ENCODE measurements around the gene C9orf85. TPM values are rescaled to one million over a fixed set of nuclear protein-coding genes. Genes with fewer than 3 reads are reported as not detected.
A peak's percentile ranks its signal among the peaks of the same experiment; 100 is the strongest.

The C9orf85 gene
- total RNA-seq, 2 donors from 2014 or later: 12.2 to 12.5 TPM

DNA sequence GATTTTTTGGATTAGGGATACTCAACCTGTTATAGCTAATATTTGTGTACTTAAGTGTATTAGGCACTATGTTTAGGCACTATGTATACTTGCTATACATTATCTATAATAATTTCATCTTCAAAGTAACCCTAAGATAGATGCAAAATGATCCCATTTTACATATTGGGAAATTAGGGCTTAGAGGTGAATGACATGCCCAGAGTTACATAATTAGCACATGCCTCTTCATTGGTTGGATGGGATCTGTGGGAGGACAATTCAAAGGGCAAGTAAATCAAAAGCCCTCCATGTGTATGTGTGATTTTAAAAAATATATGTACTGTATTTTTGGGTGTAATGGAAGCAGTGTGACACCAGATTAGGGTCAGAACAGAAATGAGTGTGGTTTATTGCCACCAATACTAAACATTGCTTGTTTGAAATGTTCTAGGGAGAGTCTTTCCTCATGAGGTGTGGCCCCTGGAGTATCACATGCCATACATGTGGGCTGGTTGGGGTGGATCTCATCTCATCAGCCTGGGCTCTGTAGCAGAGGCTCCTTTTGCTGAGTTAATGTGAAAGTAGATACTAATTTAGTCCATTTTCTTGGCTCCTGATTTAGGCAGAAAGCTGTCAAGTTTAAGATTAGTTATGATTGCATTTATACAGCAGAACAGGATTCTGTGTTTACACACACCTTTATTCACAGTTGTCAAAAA, 5.5 kb downstream of the C9orf85 start:
- TF ChIP-seq, protein P1, sequence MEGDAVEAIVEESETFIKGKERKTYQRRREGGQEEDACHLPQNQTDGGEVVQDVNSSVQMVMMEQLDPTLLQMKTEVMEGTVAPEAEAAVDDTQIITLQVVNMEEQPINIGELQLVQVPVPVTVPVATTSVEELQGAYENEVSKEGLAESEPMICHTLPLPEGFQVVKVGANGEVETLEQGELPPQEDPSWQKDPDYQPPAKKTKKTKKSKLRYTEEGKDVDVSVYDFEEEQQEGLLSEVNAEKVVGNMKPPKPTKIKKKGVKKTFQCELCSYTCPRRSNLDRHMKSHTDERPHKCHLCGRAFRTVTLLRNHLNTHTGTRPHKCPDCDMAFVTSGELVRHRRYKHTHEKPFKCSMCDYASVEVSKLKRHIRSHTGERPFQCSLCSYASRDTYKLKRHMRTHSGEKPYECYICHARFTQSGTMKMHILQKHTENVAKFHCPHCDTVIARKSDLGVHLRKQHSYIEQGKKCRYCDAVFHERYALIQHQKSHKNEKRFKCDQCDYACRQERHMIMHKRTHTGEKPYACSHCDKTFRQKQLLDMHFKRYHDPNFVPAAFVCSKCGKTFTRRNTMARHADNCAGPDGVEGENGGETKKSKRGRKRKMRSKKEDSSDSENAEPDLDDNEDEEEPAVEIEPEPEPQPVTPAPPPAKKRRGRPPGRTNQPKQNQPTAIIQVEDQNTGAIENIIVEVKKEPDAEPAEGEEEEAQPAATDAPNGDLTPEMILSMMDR (IDR thresholded peaks at IDR 0.05): no peak
- H3K4me3 ChIP-seq: no peak overlapping the region
- H3K27ac ChIP-seq: no peak overlapping the region
- H3K4me1 ChIP-seq: no peaks in the 10 kb centered on the region
- H3K27me3 ChIP-seq: no peaks in the 10 kb centered on the region
- no peaks in the 10 kb centered on the region for H3K9me3 ChIP-seq
- H3K36me3 ChIP-seq: no peaks in the 10 kb centered on the region
- no peak overlapping the region for H3K9ac ChIP-seq (ENCODE audit: low read depth in 2 of 2, low read length in 2 of 2)
- intact Hi-C loops (cut with DNase I): no loop called here
- peak; percentile 35 for DNase-seq

DNA sequence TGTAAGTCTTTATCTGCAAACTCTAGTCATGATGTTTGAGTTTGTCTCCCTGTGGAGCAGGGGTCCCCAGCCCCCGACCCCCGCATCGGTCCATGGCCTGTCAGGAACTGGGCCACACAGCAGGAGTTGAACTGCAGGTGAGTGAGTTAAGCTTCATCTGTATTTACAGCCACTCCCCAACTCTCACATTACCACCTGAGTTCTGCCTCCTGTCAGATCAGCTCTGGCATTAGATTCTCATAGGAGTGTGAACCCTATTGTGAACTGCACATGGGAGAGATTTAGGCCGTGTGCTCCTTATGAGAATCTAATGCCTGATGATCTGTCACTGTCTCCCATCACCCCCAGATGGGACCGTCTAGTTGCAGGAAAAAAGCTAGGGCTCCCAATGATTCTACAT, 7.0 kb downstream of the C9orf85 start:
- Histone ChIP-seq H3K36me3 (no peaks in the 10 kb centered on the region), H3K9ac (ENCODE audit: low read depth in 2 of 2, low read length in 2 of 2) (no peak overlapping the region), H3K27me3 (no peaks in the 10 kb centered on the region), H3K9me3 (no peaks in the 10 kb centered on the region), H3K4me1 (no peaks in the 10 kb centered on the region), H3K27ac (no peak overlapping the region), H3K4me3 (no peak overlapping the region)
- TF ChIP-seq, protein P1 (IDR thresholded peaks at IDR 0.05): no peak
- intact Hi-C loops (cut with DNase I): no loop called here
- no peak for DNase-seq

DNA sequence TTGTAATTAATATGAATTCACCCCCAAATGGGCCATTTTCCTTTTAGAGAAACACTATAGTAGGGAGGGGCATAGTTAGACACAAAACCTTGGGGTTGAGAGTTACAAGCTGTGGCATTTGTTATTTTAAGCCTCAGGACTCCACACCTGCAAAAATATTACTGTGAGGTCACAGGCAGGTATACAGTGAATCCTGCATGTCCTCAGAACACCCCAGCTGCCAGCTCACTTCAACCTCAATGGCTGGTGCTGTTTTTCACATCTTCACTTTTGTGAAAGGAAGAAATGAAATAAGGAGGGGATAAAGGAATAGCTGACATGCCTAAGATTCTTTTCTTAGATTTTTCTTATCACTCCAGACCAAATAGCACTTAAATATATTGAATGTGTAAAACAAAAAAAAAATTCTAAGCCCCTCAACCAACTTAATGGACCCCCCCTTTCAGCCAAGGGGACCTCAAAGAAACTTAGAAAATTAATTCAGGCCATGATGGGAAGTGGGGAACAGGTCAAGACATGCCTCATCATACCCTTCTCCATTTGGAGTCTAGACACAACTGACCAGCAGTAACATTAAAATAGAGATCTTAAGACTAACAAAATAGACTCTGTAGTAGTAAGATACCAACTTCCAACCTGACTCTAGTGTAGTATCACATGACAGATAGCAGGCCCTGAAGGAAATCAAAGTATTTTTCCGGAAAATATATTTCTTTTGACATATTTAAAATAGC, 9.2 kb downstream of the C9orf85 start:
- H3K9me3 ChIP-seq: no peaks in the 10 kb centered on the region
- H3K4me1 ChIP-seq: no peaks in the 10 kb centered on the region
- no peaks in the 10 kb centered on the region for H3K27me3 ChIP-seq
- no peak for DNase-seq
- H3K27ac ChIP-seq: no peak overlapping the region
- no peak overlapping the region for H3K9ac ChIP-seq (ENCODE audit: low read depth in 2 of 2, low read length in 2 of 2)
- TF ChIP-seq, protein P1 (IDR thresholded peaks at IDR 0.05): no peak
- no peak overlapping the region for H3K4me3 ChIP-seq
- no peaks in the 10 kb centered on the region for H3K36me3 ChIP-seq
- intact Hi-C loops (cut with DNase I): no loop called here

DNA sequence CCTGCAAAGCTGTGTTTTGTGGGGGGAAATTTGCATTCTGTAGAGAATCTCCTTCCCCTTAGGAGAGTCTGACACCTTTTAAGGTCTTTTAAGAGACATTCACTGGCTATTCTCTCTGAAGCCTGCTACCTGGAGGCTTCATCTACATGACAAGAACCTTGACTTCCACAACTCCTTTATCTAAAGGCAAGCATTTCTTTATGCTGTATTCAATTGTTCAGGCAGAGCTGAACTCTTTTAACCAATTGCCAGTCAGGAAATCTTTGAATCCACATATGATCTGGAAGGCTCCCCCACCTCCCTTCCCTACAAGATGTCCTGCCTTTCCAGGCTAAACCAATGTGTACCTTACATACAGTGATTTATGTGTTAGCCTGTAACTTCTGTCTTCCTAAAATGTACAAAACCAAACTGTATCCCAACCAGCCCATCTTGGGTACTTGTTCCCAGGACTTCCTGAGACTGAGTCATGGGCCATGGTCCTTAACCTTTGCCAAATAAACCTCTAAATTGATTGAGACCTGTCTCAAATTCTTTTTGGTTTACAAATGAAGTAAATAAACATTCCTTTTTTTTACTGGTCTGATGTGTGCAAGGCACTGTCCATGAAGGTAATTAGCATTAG, 9.9 kb downstream of the C9orf85 start:
- intact Hi-C loops (cut with DNase I): no loop called here
- Histone ChIP-seq H3K27me3 (no peaks in the 10 kb centered on the region), H3K9ac (ENCODE audit: low read depth in 2 of 2, low read length in 2 of 2) (no peak overlapping the region), H3K36me3 (no peaks in the 10 kb centered on the region), H3K4me1 (no peaks in the 10 kb centered on the region), H3K27ac (no peak overlapping the region), H3K9me3 (no peaks in the 10 kb centered on the region), H3K4me3 (no peak overlapping the region)
- DNase-seq: no peak
- TF ChIP-seq, protein P1 (IDR thresholded peaks at IDR 0.05): no peak

DNA sequence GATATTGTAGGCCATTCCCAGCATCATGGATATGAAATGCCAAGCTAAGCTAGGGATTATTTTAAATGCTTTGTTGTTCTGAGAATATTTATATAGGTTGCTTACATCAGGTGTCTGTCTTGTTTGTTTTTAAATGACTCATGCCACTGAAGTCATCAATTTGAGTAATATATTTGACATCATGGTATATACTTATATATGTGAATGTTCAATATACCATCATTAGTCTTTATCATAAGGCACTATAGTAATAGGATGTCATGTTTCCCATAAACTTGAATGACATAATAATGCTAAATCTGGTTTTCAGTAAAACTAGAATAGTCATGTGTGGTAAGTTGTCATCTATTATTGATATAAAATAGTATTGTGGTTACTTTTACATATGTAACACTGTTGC, 13.1 kb downstream of the C9orf85 start:
- Histone ChIP-seq H3K9me3 (no peaks in the 10 kb centered on the region), H3K27me3 (no peaks in the 10 kb centered on the region), H3K4me3 (no peak overlapping the region), H3K27ac (no peak overlapping the region), H3K4me1 (no peaks in the 10 kb centered on the region), H3K36me3 (no peaks in the 10 kb centered on the region), H3K9ac (ENCODE audit: low read depth in 2 of 2, low read length in 2 of 2) (no peak overlapping the region)
- no peak for DNase-seq
- intact Hi-C loops (cut with DNase I): no loop called here
- TF ChIP-seq, protein P1 (IDR thresholded peaks at IDR 0.05): no peak
